Heart left ventricle (tissue), 16 donors: ENCODE results near the gene MYH14. TPM values are rescaled to one million over a fixed set of nuclear protein-coding genes. Genes with fewer than 3 reads are reported as not detected.
A peak's percentile ranks its signal among the peaks of the same experiment; 100 is the strongest.
"Not testable (repeated sequence)": the region's sequence is repeated elsewhere in the genome, so short reads cannot be mapped to it uniquely, and the experiment has no call there.

Source experiments
- ATAC-seq, 4 donors: fragments of 200-7000 bp; cut with Tn5 transposase; one replicate each; pipeline ENCODE4 v1.9.1; 2020 to 2022; ENCODE audit warnings: moderate library complexity in 4 of 4, mild to moderate bottlenecking in 3 of 4, moderate number of reproducible peaks in 1 of 4
- DNase-seq, 5 donors: peaks; one replicate each; pipeline ENCODE4 v3.0.0-alpha.2; 2020
- H3K27ac ChIP-seq, 12 donors: fragments of 200-600 bp; sonication (generic) in 4 of 12; one replicate each; pipeline versions ENCODE4 v1.5.0 to v1.8.0; 2016 to 2022; ENCODE audit warnings: mild to moderate bottlenecking in 2 of 12
- H3K27me3 ChIP-seq, 9 donors: fragments of 200-600 bp; sonication (generic) in 2 of 9; one replicate each; pipeline versions ENCODE4 v1.5.1 to v1.8.0; 2016 to 2022; ENCODE audit warnings: mild to moderate bottlenecking in 3 of 9
- H3K36me3 ChIP-seq, 9 donors: fragments of 200-600 bp; sonication (generic) in 2 of 9; one replicate each; pipeline versions ENCODE4 v1.5.0 to v1.8.0; 2018 to 2022; ENCODE audit warnings: mild to moderate bottlenecking in 2 of 9
- H3K4me1 ChIP-seq, 12 donors: fragments of 200-600 bp; sonication (generic) in 4 of 12; one replicate each; pipeline versions ENCODE4 v1.5.0 to v1.8.0; 2016 to 2022; ENCODE audit warnings: mild to moderate bottlenecking in 3 of 12
- H3K4me3 ChIP-seq, 12 donors: fragments of 200-600 bp; sonication (generic) in 4 of 12; one replicate each; pipeline versions ENCODE4 v1.5.0 to v1.8.0; 2017 to 2022; ENCODE audit warnings: mild to moderate bottlenecking in 9 of 12, moderate library complexity in 4 of 12
- H3K9me3 ChIP-seq, 12 donors: fragments of 200-600 bp; sonication (generic) in 4 of 12; one replicate each; pipeline versions ENCODE4 v1.5.0 to v1.8.0; 2016 to 2022; ENCODE audit warnings: mild to moderate bottlenecking in 1 of 12
- POLR2A ChIP-seq, 2 donors: fragments of 450-650 bp; IDR thresholded peaks; one replicate each; pipeline ENCODE4 v1.6.1; 2017; ENCODE audit warnings: antibody characterized with exemption in 2 of 2, mild to moderate bottlenecking in 2 of 2, moderate library complexity in 2 of 2
- WGBS, 4 donors: extraction: QIAGEN DNeasy Blood & Tissue Kit in 2 of 4; methylation state at CpG; one replicate each; pipeline versions ENCODE4 v1.1.5 to v1.1.7; 2013 to 2018; 5-methylcytosine and 5-hydroxymethylcytosine counted together
- intact Hi-C, 10 donors: fragments of 100-400 bp; cut with DNase I; formaldehyde crosslinking; loops; one replicate each; pipeline versions ENCODE4 v1.11.1 to v1.14.2; 2022
- polyA plus RNA-seq, 2 donors: library from polyadenylated mRNA; stranded (reverse); fragments of 200-250 nt; gene quantifications; one replicate each; pipeline ENCODE4 v1.2.3, GENCODE V29; 2013
- total RNA-seq, 9 donors: library from RNA; depleted of rRNA in 2 of 9; stranded (reverse); fragments of >200 nt in 2 of 9; fragmentation: NEBNext Ultra II Directional in 3 of 9; extraction: Animal tissue kit (Norgen Biotek cat#: 25700) in 3 of 9; gene quantifications; one replicate each; pipeline versions ENCODE4 v1.1.0 to v1.2.4, GENCODE V29; 2016 to 2023
- TF ChIP-seq, protein P1 (sequence below), 12 donors: fragments of 200-600 bp; sonication (generic) in 4 of 12; IDR thresholded peaks; one replicate each; pipeline versions ENCODE4 v1.5.0 to v1.8.0; 2018 to 2022; ENCODE audit warnings: antibody characterized with exemption in 12 of 12, mild to moderate bottlenecking in 5 of 12
- donor health status: ischemic (EF 13 %, LVEDD 7.1; RV severe dilation, severe dysfunction).
- donor health status: healthy with polysubstance abuse.
- donor health status: DM: no; HTN: yes; CAD: no.
- donor health status: DM: no; HTN: no; CAD: no.
- donor health status: ischemic (EF 25% LVEDD 6.9; RV normal size, moderate dysfunction).
- donor health status: ischemic (EF 25% LVEDD 5.7; RV mildly dilated, moderate dysfunction).
- donor health status: healthy.
- donor health status: DM: yes; HTN: yes; CAD: no.
- donor health status: ischemic (EF 35%, LVEDD 5.7; RV mildly dilated, moderate dysfunction).
- donor health status: nonischemic (EF 11% LVEDD 7.7; RV severe dilation, severe dysfunction).
- donor health status: DM: yes; HTN: yes; CAD: no.
- donor health status: PGD.
- donor health status: ischemic (EF 29% LVEDD 5.4; RV normal size, mild dysfunction).
- donor health status: nonischemic (EF 23%, LVEDD 6.1; RV moderate dilation, normal function).

The MYH14 gene
- total and polyA plus RNA-seq, 11 donors = 45.8 to 132 (median 90.5) TPM

DNA sequence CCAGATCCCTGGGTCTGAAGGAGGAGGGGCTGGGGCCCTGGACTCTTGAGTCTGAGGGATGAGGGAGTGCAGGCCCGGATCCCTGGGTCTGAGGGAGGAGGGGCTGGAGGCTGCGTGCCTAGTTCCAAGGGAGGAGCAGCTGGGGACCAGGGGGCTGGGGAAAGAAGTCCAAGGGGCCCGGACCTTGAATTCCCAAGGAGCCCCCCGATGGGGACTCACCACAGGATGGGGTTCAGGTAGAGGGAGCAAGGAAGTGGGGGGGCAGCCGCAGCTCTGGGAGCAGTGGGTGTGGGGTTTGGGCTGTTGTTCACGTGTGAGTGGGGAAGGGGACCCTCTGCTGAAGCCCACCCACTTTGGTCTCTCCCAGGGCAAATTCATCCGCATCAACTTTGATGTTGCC, 23.1 kb downstream of the MYH14 start:
- H3K4me3 ChIP-seq = no peak overlapping the region
- intact Hi-C loops = no loop called here
- TF ChIP-seq POLR2A (IDR thresholded peaks at IDR 0.05) = no peak
- TF ChIP-seq, protein P1, sequence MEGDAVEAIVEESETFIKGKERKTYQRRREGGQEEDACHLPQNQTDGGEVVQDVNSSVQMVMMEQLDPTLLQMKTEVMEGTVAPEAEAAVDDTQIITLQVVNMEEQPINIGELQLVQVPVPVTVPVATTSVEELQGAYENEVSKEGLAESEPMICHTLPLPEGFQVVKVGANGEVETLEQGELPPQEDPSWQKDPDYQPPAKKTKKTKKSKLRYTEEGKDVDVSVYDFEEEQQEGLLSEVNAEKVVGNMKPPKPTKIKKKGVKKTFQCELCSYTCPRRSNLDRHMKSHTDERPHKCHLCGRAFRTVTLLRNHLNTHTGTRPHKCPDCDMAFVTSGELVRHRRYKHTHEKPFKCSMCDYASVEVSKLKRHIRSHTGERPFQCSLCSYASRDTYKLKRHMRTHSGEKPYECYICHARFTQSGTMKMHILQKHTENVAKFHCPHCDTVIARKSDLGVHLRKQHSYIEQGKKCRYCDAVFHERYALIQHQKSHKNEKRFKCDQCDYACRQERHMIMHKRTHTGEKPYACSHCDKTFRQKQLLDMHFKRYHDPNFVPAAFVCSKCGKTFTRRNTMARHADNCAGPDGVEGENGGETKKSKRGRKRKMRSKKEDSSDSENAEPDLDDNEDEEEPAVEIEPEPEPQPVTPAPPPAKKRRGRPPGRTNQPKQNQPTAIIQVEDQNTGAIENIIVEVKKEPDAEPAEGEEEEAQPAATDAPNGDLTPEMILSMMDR (IDR thresholded peaks at IDR 0.05) = no peak
- H3K4me1 ChIP-seq = peaks cover 0 to 3% (median 0%) of the 10 kb centered on the region in 12 donors
- DNase-seq (no peak), ATAC-seq (no peak)
- WGBS, 4 donors = 45 to 72% (median 71%) methylated on average over 5 to 7 of the region's 7 CpGs
- peaks cover 0 to 17% (median 0%) of the 10 kb centered on the region in 9 donors for H3K36me3 ChIP-seq
- no peak overlapping the region for H3K27ac ChIP-seq
- no peaks in the 10 kb centered on the region for H3K27me3 ChIP-seq
- H3K9me3 ChIP-seq = peaks cover 0 to 4% (median 0%) of the 10 kb centered on the region in 12 donors

- DNase-seq, H3K4me1 ChIP-seq, H3K27ac ChIP-seq, H3K27me3 ChIP-seq, H3K9me3 ChIP-seq, intact Hi-C loops, H3K4me3 ChIP-seq, ATAC-seq: not testable (repeated sequence)
- 63 to 86% (median 73%) methylated on average over 7 of the region's 7 CpGs for WGBS, 4 donors
- H3K36me3 ChIP-seq = peaks cover 0 to 15% (median 0%) of the 10 kb centered on the region in 9 donors
Measured at GRCh38 chr19:50228153-50228552, 24.7 kb downstream of the MYH14 start.

GRCh38 chr19:50230379-50231351, 27.2 kb downstream of the MYH14 start:
- no peak for TF ChIP-seq POLR2A (IDR thresholded peaks at IDR 0.05)
- TF ChIP-seq, protein P1 (IDR thresholded peaks at IDR 0.05) = no peak
- Histone ChIP-seq H3K4me3 (no peak overlapping the region), H3K36me3 (no peaks in the 10 kb centered on the region), H3K27ac (peak overlapping the region in 4 of 12 donors; percentile 5 to 58 (median 28)), H3K9me3 (no peaks in the 10 kb centered on the region), H3K4me1 (peaks cover 0 to 19% (median 4%) of the 10 kb centered on the region in 12 donors), H3K27me3 (no peaks in the 10 kb centered on the region)
- intact Hi-C loops = loop anchor here in 2 of 10 donors (5.0 kb wide), 1 partner anchor 33 kb away; no protein-coding TSS in a partner anchor
- 75 to 79% (median 77%) methylated on average over 53 to 56 of the region's 56 CpGs for WGBS, 4 donors
- peak in 3 of 4 donors; percentile 7 to 20 (median 14) for ATAC-seq
- peak in 2 of 5 donors; percentile 43 to 48 for DNase-seq

DNA sequence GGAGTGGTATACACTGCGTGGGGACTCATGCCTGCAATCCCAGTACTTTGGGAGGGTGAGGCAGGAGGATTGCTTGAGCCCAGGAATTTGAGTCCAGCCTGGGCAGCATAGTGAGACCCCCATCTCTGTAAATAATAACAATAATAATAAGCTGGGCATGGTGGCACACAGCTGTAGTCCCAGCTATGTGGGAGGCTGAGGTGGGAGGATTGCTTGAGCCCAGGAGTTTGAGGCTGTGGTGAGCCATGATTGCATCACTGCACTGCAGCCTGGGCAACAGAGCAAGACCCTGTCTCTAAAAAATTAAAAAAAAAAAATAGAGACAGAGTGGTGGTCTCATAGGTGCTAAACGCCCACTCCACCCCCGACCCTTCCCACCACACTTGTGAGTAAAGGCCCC, 28.0 kb downstream of the MYH14 start:
- 78 to 92% (median 84%) methylated on average over 3 of the region's 3 CpGs for WGBS, 4 donors
- H3K36me3 ChIP-seq, H3K9me3 ChIP-seq, H3K27me3 ChIP-seq, ATAC-seq, DNase-seq, H3K4me3 ChIP-seq: not testable (repeated sequence)
- intact Hi-C loops = loop anchor here in 2 of 10 donors (5.0 kb wide), 1 partner anchor 34 kb away; no protein-coding TSS in a partner anchor
- Histone ChIP-seq H3K4me1 (peaks cover 0 to 19% (median 4%) of the 10 kb centered on the region in 12 donors), H3K27ac (peak overlapping the region in 3 of 12 donors; percentile 5 to 58 (median 44))

DNA sequence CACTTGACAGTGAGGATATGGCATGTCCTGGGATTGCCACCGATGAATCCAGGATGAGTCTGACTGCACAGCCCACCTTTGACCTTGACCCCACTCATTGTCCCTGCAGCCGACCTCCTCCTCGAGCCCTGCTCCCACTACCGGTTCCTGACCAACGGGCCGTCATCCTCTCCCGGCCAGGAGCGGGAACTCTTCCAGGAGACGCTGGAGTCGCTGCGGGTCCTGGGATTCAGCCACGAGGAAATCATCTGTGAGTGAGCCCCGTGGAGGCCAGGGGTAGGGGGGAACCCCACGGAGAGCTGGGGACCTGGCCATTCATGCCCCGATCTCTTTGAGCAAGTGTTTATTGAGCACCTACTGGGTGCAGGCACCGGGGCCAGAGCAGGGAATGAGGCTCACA, 28.4 kb downstream of the MYH14 start:
- intact Hi-C loops = loop anchor here in 2 of 10 donors (5.0 kb wide), 1 partner anchor 35 kb away; no protein-coding TSS in a partner anchor
- WGBS, 4 donors = 71 to 81% (median 75%) methylated on average over 12 to 16 of the region's 16 CpGs

More for the DNA sequence above, 28.4 kb downstream of the MYH14 start:
- Histone ChIP-seq H3K27me3 (no peaks in the 10 kb centered on the region), H3K4me1 (peaks cover 0 to 19% (median 4%) of the 10 kb centered on the region in 12 donors), H3K36me3 (peaks cover 0 to 2% (median 0%) of the 10 kb centered on the region in 9 donors), H3K27ac (no peak overlapping the region), H3K9me3 (no peaks in the 10 kb centered on the region), H3K4me3 (no peak overlapping the region)
- ATAC-seq = no peak
- no peak for DNase-seq
- TF ChIP-seq POLR2A (IDR thresholded peaks at IDR 0.05) = no peak
- TF ChIP-seq, protein P1 (IDR thresholded peaks at IDR 0.05) = no peak
